Transverse colon (tissue), 4 donors: ENCODE results near the gene OSTN.
"Not testable (repeated sequence)": the region's sequence is repeated elsewhere in the genome, so short reads cannot be mapped to it uniquely, and the experiment has no call there.

Source experiments
- CTCF ChIP-seq, 5 experiments: fragments of 200-600 bp in 3 of 5; fragments of 450-650 bp in 2 of 5; sonication (generic) in 3 of 5; IDR thresholded peaks; 1 replicate in 2 of 5; 2 replicates in 3 of 5; pipeline ENCODE4 v1.5.1; 2016 to 2017; ENCODE audit warnings: antibody characterized with exemption in 5 of 5, inconsistent platforms in 3 of 5, mild to moderate bottlenecking in 2 of 5, moderate library complexity in 1 of 5
- POLR2AphosphoS5 ChIP-seq, 3 donors: sonication (generic); formaldehyde crosslinking; IDR thresholded peaks; one replicate each; pipeline ENCODE4 v1.6.1; 2016; ENCODE audit warnings: antibody characterized with exemption in 3 of 3

- TF ChIP-seq CTCF, POLR2AphosphoS5 (IDR thresholded peaks at IDR 0.05): not testable (repeated sequence)
Measured at GRCh38 chr3:191192270-191192669, 6.8 kb upstream of the OSTN start.
